Adrenal gland (tissue), 12 donors: ENCODE data around the gene THEM5. TPM values are rescaled to one million over a fixed set of nuclear protein-coding genes. Genes with fewer than 3 reads are reported as not detected.

Source experiments
- DNase-seq, 7 donors: peaks; one replicate each; pipeline ENCODE4 v3.0.0-alpha.2; 2019 to 2020
- H3K27ac ChIP-seq, 5 donors: fragments of 200-600 bp; sonication (generic) in 4 of 5; 1 replicate in 3 of 5; 2 replicates in 2 of 5; pipeline versions ENCODE4 v1.5.1 to v1.8.0; 2016 to 2020; ENCODE audit warnings: mild to moderate bottlenecking in 1 of 5
- H3K27me3 ChIP-seq: fragments of 200-600 bp; 2 replicates; pipeline ENCODE4 v1.8.0; 2021
- H3K36me3 ChIP-seq, 2 donors: fragments of 200-600 bp; replicated peaks in 1 of 2; 1 replicate in 1 of 2; 2 replicates in 1 of 2; pipeline versions ENCODE4 v1.5.1 to v1.8.0; 2018 to 2022
- H3K4me1 ChIP-seq, 2 donors: fragments of 200-600 bp; replicated peaks in 1 of 2; 1 replicate in 1 of 2; 2 replicates in 1 of 2; pipeline versions ENCODE4 v1.5.1 to v1.8.0; 2018 to 2021
- H3K4me3 ChIP-seq, 4 donors: fragments of 200-600 bp; sonication (generic) in 3 of 4; one replicate each; pipeline ENCODE4 v1.5.1; 2016 to 2018
- H3K9me3 ChIP-seq, 3 donors: fragments of 200-600 bp; sonication (generic) in 1 of 3; replicated peaks in 1 of 3; 1 replicate in 2 of 3; 2 replicates in 1 of 3; pipeline versions ENCODE4 v1.5.1 to v1.8.0; 2016 to 2021
- POLR2A ChIP-seq, 2 donors: fragments of 450-650 bp; IDR thresholded peaks; one replicate each; pipeline ENCODE4 v1.6.1; 2017; ENCODE audit warnings: antibody characterized with exemption in 2 of 2, mild to moderate bottlenecking in 2 of 2, moderate library complexity in 1 of 2
- WGBS, 4 donors: extraction: QIAGEN DNeasy Blood & Tissue Kit in 2 of 4; methylation state at CpG; one replicate each; pipeline versions ENCODE4 v1.1.5 to v1.1.7; 2013 to 2017; 5-methylcytosine and 5-hydroxymethylcytosine counted together
- intact Hi-C, 2 donors: fragments of 100-400 bp; cut with DNase I; formaldehyde crosslinking; loops; one replicate each; pipeline versions ENCODE4 v1.14.1 to v1.15.0; 2022 to 2023
- polyA plus RNA-seq, 3 donors: library from polyadenylated mRNA; stranded (reverse); fragments of 200-250 nt in 2 of 3; fragments of 350-450 nt in 1 of 3; fragmentation: Illumina TruSeq in 1 of 3; extraction: RNeasy Lipid Tissue Mini Kit (QIAGEN cat#74804) in 1 of 3; gene quantifications; one replicate each; pipeline ENCODE4 v1.2.3, GENCODE V29; 2013 to 2014
- total RNA-seq, 9 donors: library from RNA; depleted of rRNA in 4 of 9; stranded (reverse); fragments of >200 nt in 4 of 9; fragments of 120-200 nt in 1 of 9; fragmentation: NEBNext Ultra II Directional in 1 of 9; extraction: Animal tissue kit (Norgen Biotek cat#: 25700) in 1 of 9; gene quantifications; one replicate each; pipeline versions ENCODE4 v1.1.0 to v1.2.4, GENCODE V29; 2013 to 2023
- TF ChIP-seq, protein P1 (sequence below), 6 experiments: fragments of 450-650 bp in 4 of 6; fragments of 200-600 bp in 2 of 6; sonication (generic) in 1 of 6; IDR thresholded peaks; 1 replicate in 5 of 6; 2 replicates in 1 of 6; pipeline versions ENCODE4 v1.5.1 to v1.8.0; 2016 to 2021; ENCODE audit warnings: antibody characterized with exemption in 6 of 6, mild to moderate bottlenecking in 2 of 6, moderate library complexity in 1 of 6
- donor health status: healthy with polysubstance abuse.
- donor health status: Bipolar disorder and iron deficiency.
- donor health status: DM: yes; HTN: yes; CAD: no.
- donor health status: DM: no; HTN: no; CAD: no.
- donor health status: DM: no; HTN: no; CAD: no.
- donor health status: DM: yes; HTN: yes; CAD: no.

THEM5 gene
- total and polyA plus RNA-seq, 12 donors, result not detected

DNA sequence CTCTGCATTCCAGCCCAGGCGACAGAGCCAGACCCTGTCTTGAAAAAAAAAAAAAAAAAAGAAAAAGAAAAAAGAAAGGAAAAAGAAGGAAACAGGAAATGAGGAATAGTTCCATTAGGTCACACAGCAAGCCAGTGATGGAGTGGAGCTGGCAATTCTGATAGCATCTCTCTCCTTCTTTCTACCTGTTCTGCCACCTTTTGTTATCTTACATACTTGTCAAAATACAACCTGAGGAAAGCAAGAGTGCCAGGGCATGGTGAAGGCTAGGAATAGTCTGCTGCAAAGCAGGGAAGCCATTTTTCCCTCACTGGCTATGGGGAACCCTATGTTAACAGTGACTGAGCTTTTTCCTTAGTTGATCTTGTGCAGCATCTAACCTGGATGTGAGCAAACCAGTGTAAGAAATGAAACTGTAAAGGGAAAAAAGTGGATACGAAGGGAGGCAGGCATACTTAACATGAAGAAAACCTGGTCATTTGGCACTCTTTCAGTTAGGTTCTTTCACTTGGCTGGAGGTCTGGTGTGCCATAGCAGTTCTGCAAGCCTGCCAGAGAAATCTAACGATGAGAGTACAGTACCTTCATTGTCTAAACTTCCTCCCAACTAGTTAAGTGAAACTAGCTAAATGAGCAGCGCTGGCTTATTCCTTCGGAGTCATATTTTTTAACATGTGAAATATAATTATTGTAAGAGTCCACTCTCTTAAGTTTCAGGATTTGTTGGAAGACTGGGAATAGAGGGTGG, 17.9 kb upstream of the THEM5 start:
- 62 to 79% (median 67%) methylated on average over 5 of the region's 5 CpGs for WGBS, 4 donors
- no peak for DNase-seq
- Histone ChIP-seq H3K36me3 (peaks cover 0 to 8% of the 10 kb centered on the region in 2 donors), H3K27me3 (no peaks in the 10 kb centered on the region), H3K27ac (no peak overlapping the region), H3K4me1 (no peaks in the 10 kb centered on the region), H3K4me3 (no peak overlapping the region), H3K9me3 (no peaks in the 10 kb centered on the region)
- TF ChIP-seq, protein P1, sequence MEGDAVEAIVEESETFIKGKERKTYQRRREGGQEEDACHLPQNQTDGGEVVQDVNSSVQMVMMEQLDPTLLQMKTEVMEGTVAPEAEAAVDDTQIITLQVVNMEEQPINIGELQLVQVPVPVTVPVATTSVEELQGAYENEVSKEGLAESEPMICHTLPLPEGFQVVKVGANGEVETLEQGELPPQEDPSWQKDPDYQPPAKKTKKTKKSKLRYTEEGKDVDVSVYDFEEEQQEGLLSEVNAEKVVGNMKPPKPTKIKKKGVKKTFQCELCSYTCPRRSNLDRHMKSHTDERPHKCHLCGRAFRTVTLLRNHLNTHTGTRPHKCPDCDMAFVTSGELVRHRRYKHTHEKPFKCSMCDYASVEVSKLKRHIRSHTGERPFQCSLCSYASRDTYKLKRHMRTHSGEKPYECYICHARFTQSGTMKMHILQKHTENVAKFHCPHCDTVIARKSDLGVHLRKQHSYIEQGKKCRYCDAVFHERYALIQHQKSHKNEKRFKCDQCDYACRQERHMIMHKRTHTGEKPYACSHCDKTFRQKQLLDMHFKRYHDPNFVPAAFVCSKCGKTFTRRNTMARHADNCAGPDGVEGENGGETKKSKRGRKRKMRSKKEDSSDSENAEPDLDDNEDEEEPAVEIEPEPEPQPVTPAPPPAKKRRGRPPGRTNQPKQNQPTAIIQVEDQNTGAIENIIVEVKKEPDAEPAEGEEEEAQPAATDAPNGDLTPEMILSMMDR (IDR thresholded peaks at IDR 0.05), result no peak
- TF ChIP-seq POLR2A (IDR thresholded peaks at IDR 0.05), result no peak
- intact Hi-C loops, result no loop called here

DNA sequence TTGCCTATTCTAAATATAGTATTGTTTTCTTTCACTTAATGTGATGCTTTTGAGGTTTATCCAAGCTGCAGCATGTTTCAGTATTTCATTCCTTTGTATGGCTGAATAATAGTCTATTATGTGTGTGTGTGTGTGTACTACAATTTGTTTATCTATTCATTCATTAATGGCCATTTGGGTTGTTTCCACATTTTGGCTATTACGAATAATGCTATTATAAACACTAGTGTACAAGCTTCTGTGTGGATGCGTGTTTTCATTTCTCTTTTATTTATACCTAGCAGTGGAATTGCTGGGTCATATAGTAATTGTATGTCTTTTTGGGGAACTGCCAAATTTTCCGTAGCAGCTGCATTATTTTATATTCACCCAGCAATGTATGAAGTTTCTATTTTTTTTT, 15.0 kb upstream of the THEM5 start:
- Histone ChIP-seq H3K9me3 (no peaks in the 10 kb centered on the region), H3K4me3 (no peak overlapping the region), H3K27me3 (no peaks in the 10 kb centered on the region), H3K27ac (no peak overlapping the region), H3K4me1 (no peaks in the 10 kb centered on the region), H3K36me3 (peaks cover 0 to 3% of the 10 kb centered on the region in 2 donors)
- WGBS, 4 donors, result 47 to 68% (median 55%) methylated on average over 3 of the region's 3 CpGs
- intact Hi-C loops, result no loop called here
- DNase-seq, result no peak
- no peak for TF ChIP-seq POLR2A (IDR thresholded peaks at IDR 0.05)
- TF ChIP-seq, protein P1 (IDR thresholded peaks at IDR 0.05), result no peak

DNA sequence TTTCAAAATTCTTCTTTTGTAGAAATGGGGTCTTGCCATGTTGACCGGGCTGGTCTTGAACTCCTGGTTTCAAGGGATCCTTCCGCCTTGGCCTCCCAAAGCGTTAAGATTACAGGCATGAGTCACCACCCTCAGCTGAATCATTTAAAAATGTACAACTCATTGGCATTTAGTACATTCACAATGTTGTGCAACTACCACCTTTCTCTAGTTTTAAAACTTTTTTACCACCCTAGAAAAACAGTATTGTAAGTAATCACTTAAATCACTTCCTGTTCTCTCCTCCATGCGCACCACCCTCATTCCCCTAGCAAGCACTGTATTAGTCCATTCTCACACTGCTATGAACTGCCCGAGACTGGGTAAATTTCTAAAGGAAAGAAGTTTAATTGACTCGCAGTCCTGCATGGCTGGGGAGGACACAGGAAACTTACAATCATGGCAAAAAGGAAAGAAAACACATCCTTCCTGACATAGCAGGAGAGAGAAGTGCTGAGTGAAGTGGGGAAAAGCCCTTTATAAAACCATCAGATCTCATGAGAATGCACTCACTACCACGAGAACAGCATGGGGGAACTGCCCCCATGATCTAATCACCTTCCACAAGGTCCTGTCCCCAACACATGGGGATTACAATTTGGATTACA, 14.4 kb upstream of the THEM5 start:
- 52 to 65% (median 60%) methylated on average over 7 of the region's 7 CpGs for WGBS, 4 donors
- no peaks in the 10 kb centered on the region for H3K36me3 ChIP-seq

DNA sequence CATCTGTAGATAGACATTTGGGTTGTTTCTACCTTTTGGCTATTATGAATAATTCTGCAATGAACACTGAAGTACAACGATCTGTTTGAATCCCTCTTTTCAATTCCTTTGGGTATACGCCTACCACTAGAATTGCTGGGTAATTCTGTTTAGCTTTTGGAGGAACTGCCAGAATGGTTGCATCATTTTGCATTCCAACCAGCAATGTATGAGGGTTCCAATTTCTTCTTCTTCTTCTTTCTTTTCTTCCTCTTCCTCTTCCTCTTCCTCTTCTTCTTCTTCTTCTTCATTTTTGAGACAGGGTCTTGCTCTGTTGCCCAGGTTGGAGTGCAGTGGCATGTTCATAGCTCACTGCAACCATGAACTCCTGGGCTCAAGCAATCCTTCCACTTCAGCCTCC, 13.8 kb upstream of the THEM5 start:
- intact Hi-C loops, result no loop called here
- no peaks in the 10 kb centered on the region for H3K27me3 ChIP-seq
- no peaks in the 10 kb centered on the region for H3K36me3 ChIP-seq
- no peaks in the 10 kb centered on the region for H3K4me1 ChIP-seq
- no peak overlapping the region for H3K4me3 ChIP-seq
- H3K27ac ChIP-seq, result no peak overlapping the region
- 70 to 91% (median 77%) methylated on average over 2 of the region's 2 CpGs for WGBS, 4 donors
- H3K9me3 ChIP-seq, result no peaks in the 10 kb centered on the region
- DNase-seq, result no peak
- TF ChIP-seq POLR2A (IDR thresholded peaks at IDR 0.05), result no peak
- TF ChIP-seq, protein P1 (IDR thresholded peaks at IDR 0.05), result no peak

More for the DNA sequence above, 14.4 kb upstream of the THEM5 start:
- DNase-seq, result no peak
- H3K9me3 ChIP-seq, result no peaks in the 10 kb centered on the region
- intact Hi-C loops, result no loop called here
- TF ChIP-seq, protein P1 (IDR thresholded peaks at IDR 0.05), result no peak
- TF ChIP-seq POLR2A (IDR thresholded peaks at IDR 0.05), result no peak
- H3K4me1 ChIP-seq, result no peaks in the 10 kb centered on the region
- H3K27me3 ChIP-seq, result no peaks in the 10 kb centered on the region
- no peak overlapping the region for H3K27ac ChIP-seq
- no peak overlapping the region for H3K4me3 ChIP-seq
